Left forelimb (tissue), 1 donor: Measurements from ENCODE around the gene C16orf74.

Source experiments
- DNase-seq: peaks from one replicate; pipeline ENCODE4 v3.0.0-alpha.2; 2018; ENCODE audit warnings: low spot score

C16orf74 gene

DNA sequence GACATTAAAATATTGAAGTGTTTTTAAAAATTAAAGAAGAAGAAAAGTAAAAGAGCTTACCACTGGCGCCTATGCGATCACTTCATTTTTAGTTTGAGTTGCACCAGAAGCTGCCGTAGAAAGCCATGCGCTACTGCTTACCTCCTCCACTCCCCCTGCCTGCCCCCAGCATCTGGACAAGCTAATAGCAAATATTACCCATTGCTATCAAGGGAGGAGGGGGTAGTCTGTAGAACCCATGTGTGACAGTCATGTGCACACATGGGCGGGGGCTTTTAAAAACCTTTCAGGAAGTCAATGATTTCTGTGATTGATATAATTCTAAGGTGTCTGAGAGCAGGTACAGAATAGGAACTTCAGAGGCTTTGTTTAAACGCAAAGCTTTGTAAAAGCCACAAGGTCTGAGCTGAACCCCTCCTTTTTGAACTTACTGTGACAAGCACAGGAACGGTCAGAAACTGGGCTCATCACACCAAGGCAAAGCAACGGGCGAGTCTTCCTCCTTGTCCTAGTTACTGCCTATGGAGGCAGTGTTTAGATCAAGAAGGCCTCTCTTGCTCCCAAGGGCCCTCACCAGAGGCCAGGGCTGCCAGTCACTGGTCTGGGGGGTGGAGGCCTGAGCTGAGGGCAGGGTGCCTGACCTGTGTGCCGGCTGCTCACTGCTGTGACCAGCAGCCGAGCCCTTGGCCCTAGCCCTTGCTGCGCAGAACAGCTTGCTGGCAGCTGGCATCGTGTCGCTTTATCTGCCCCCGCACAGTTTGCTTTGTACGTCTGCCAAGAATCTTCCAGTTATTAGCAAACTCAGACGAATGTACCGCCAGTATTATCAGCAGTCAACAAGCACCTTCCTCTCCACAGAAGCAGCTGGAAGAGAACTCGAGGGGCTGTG, 77.1 kb downstream of the C16orf74 start:
- no peak for DNase-seq

DNA sequence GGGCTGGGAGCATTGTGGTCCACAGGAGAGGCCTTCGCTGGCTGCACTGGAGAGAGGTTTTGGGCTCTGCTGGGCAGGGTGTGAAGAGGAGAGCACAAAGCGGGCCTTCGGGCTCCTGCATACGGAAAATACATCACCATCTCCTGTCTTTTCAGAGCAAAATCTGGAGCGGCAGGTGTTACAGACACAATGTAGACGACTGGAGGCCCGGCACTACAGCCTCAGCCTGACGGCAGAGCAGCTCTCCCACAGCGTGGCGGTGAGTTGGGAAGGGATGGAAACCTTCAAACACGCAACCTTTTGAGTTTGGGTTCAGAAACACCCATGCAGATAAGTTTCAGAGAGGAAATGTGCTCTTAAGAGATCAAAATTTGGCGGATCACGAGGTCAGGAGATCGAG, 80.1 kb downstream of the C16orf74 start:
- no peak for DNase-seq

DNA sequence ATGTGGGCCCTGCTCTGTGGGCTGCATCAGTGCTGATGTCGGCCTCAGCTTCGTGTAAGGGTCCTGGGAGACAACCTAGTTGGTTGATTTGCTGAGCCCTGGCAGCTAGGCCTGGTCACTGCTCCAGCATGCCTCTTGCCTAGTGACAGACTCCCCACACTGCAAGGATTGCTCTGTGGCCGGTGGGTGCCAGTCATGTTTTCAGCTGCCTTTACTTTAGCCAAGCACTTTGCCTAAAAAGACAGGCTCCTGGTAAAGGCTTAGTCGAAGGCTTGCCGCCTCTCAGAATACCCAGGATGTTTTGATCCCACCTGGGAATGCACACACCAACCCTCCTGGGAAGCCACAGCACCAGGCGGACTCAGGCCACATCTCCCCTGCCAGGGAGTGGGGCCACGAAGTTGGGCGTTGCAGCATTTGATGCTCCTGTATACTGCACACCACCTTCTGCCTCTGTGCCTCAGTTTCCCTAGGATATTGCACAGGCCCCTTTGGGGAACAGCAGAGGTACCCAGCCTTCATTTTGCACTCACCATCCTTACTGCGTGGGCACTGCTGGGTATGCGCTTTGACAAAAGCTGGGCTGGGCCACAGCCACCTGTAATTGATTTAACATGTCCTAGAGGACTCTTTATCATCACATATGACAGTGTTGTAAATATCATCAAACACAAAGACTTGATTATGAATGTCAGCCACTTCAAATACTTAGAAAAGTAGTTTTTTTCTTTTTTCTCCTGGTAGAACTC, 82.0 kb downstream of the C16orf74 start:
- no peak for DNase-seq

GRCh38 chr16:85667841-85668413, 83.0 kb downstream of the C16orf74 start:
- DNase-seq, result no peak

DNA sequence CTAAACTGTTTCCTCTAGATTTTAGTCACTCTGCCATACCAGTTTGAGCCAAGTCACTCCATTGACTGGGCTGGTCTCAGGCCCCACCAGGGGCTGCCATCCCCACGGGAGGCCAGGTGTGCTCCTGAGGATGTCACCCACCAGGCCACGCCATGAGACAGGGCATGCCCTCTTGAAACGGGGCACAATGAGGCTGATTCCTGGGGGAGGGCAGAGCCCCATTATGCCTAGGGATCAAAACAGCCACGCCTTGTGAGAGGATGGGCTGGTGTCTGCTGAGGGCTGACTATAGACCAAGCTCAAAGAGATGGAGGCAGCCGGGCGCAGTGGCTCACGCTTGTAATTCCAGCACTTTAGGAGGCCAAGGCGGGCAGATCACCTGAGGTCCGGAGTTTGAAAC, 83.6 kb downstream of the C16orf74 start:
- no peak for DNase-seq

- DNase-seq, result no peak
These were observed 85.0 kb downstream of the C16orf74 start for GRCh38 chr16:85665929-85666328.

DNA sequence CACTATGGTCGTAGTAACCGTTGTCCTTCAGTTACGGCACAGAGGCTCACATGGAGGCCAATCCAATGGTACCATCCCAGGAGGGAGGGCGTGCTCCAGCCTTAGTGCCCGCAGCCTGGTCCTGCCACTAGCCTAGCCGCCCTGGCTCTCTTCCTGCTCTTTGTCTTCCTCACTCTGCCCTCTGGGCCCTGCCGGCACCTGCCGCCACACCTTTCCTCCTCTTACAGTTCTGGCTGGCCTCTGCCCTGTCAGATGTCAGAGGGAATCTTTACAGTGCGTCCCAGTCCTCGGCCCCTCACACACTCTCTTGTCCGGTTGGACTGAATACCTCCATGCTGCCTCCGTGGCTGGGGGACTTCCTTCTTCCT, 85.5 kb downstream of the C16orf74 start:
- DNase-seq, result no peak

- DNase-seq, result no peak
These were observed 86.1 kb downstream of the C16orf74 start for GRCh38 chr16:85664580-85665372.

DNA sequence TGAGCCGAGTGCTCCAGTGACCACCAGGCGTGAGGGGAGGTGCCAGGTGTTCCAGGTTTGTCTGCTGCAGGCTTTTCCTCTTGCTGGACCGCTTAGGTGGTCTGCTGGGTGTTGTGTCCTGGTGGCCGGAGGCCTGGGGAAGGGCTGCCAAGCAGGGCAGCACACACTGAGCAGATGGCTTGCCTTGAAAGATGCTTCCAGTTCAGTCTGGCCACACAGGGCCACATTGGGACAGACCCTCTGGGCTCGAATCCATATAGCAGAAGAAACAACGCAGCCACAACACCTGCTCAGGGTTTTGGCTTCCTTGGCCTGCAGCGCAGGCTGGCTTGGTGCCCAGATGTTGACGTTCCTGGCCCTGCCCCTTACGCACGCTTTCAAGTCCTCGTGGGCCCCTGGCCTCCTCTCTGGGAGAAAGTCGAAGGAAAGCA, 87.0 kb downstream of the C16orf74 start:
- no peak for DNase-seq

DNA sequence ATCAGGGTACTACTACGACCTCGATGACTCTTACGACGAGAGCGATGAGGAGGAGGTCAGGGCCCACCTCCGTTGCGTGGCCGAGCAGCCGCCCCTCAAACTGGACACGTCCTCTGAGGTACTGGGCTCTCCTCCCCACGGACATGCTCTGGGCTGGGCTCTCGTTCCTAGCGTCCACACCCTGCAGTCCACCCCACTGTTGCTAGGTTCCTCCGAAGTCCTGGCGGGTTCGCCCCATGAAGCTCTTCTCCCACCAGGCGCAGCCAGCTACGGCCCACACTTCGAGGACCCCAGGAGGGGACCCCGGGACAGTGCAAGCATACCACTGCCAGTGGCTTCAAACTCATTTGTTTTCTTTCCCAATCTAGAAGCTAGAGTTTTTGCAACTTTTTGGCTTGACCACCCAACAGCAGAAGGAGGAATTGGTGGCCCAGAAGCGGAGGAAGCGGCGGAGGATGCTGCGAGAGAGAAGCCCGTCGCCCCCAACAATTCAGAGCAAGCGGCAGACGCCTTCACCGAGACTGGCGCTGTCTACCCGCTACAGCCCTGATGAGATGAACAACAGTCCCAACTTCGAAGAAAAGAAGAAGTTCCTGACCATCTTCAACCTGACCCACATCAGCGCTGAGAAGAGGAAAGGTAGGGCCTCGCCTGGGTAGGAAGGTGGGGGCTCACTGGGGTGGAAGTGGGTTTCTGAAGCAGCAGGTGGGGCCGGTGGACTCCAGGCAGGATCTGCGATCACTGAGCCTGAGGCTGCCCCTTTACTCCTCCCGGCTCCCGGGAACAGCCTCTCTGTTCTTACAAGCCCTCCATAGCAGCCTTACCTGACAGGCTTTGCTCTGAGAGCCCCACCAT, 87.7 kb downstream of the C16orf74 start:
- no peak for DNase-seq

GRCh38 chr16:85662482-85662812, 88.4 kb downstream of the C16orf74 start:
- DNase-seq, result no peak

GRCh38 chr16:85661740-85662481, 89.0 kb downstream of the C16orf74 start:
- DNase-seq, result no peak

DNA sequence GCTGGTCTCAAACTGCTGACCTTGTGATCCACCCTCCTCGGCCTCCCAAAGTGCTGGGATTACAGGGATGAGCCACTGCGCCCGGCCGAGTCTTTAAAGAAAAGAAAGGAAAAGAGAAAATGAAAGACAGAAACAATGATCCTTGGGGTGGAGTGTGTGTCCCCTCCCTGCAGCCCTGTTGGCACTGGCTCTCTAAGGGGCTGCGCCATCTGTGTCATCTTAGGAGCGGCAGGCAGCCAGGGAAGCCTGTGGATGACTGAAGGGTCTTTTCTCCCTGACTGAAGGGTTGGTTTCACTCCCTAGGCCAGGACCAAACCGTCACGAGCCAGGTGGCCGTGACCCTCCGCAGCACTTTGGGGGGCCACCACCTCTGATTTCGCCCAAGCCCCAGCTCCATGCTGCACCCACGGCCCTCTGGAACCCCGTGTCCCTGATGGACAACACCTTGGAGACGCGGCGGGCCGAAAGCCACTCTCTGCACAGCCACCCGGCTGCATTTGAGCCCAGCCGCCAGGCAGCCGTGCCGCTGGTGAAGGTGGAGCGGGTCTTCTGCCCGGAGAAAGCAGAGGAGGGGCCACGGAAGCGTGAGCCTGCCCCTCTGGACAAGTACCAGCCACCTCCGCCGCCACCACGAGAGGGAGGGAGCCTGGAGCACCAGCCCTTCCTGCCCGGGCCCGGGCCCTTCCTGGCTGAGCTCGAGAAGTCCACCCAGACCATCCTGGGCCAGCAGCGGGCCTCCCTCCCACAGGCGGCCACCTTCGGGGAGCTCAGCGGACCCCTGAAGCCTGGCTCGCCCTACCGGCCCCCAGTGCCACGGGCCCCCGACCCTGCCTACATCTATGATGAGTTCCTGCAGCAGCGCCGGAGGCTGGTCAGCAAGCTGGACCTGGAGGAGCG, 89.8 kb downstream of the C16orf74 start:
- no peak for DNase-seq

DNA sequence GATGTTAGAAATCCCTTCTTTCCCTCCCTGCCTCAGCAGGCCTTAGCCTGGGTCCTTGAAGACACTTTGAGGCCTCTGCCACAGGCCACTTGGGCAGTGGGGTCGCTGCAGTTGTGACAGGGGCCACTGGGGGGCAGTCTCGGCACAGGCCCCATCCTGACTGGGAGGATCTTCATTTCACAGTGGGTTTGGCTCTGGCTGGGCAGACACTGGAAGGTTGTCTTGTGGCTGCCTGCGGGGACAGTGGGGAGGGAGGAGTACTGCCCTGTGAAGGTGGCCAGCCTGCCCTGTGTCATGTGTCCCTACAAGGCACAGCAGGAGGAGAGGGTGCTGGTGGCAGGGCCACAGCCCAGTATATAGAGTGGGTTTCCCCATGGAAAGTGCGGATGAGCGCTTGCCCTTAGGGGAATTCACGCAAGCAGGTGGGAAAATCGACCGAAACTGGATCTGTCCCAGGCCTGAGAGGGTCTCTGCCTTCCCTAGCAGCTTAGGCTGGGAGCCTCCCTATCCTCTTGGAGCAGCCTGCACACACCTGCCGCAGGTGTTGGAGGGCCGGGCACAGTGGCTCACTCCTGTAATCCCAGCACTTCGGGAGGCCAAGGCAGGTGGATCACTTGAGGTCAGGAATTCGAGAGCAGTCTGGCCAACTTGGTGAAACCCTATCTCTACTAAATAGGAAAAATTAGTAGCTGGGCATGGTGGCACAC, 90.9 kb downstream of the C16orf74 start:
- DNase-seq, result no peak

- DNase-seq, result no peak
These were observed 91.6 kb downstream of the C16orf74 start for GRCh38 chr16:85659336-85659735.

DNA sequence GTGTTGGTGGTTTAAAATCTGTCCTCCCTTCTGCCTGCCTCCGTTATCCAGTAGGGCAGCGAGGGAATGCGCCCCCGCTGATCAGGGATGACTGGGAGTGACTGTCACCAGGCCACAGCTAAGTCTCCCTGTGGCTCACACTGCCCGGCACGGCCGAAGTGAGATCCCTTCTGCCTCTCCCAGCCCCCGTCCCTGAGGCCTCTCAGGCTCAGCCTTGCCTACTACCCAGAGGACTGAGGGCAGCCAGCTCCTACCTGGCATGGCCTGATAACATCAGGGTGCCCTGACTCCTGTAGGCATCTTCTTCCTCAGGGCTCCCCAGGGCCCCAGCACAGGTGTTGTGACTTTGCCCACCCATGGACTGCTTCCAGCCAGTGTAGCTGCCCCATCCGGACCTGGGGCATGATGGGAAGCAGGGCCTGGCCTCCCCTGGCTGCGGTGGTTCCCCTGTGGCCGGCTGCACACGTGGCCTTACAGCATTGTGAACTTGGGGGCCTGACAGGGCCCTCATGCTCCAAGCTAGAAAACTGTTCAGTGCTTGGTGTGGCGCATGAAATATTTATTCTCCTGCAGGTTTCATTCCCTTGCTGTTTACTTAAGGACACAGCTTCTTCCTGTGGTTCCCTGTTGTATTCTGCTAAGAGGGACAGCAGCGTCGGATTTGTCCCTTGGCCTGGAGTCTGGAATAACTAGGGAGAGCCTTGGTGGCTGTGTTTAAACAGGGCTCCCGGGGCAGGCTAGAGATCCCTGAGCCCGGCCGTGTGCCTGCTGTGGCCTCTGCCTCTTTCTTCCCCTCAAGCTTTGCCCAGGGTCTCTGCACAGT, 92.2 kb downstream of the C16orf74 start:
- DNase-seq, result no peak

- no peak for DNase-seq
These were observed 92.9 kb downstream of the C16orf74 start for GRCh38 chr16:85657996-85658395.
